A673 (cell line): ENCODE data around the gene TMPRSS6. TPM values are rescaled to one million over a fixed set of nuclear protein-coding genes. Genes with fewer than 3 reads are reported as not detected.

ENCODE experiments used
- BruUV-seq: library from RNA; stranded (reverse); fragments of 400-500 nt; replicated peaks from 2 replicates; lab custom pipeline; 2021; lab: Mats Ljungman, UMichigan
- CTCF ChIA-PET: fragments of 300-600 bp; sonication (Branson Sonifier 250); formaldehyde crosslinking; loops from one replicate; lab custom pipeline; 2022; ENCODE audit warnings: antibody characterized with exemption; lab: Charles Lee
- POLR2A ChIA-PET: fragments of 300-600 bp; sonication (Branson Sonifier 250); formaldehyde crosslinking; loops from one replicate; lab custom pipeline; 2022; ENCODE audit warnings: antibody characterized with exemption; ENCODE audit not compliant: low non-redundant PET; lab: Charles Lee
- DNase-seq: peaks from one replicate; pipeline ENCODE4 v3.0.0-alpha.2; 2015; ENCODE audit warnings: low spot score
- H3K27ac ChIP-seq: fragments of 200-600 bp; sonication (generic); 2 replicates; pipeline ENCODE4 v1.5.1; 2016; ENCODE audit warnings: mixed run types, low read depth, mild to moderate bottlenecking, mixed read lengths, antibody characterized with exemption, low read length; ENCODE audit not compliant: poor library complexity, severe bottlenecking
- H3K27me3 ChIP-seq: fragments of 200-600 bp; sonication (generic); replicated peaks from 2 replicates; pipeline ENCODE4 v1.6.1; 2017; ENCODE audit warnings: mixed run types, low read depth, mild to moderate bottlenecking, mixed read lengths, antibody characterized with exemption, low read length; ENCODE audit not compliant: insufficient read depth, poor library complexity
- H3K36me3 ChIP-seq: fragments of 200-600 bp; sonication (generic); 2 replicates; pipeline ENCODE4 v1.6.1; 2016; ENCODE audit warnings: mixed run types, mild to moderate bottlenecking, mixed read lengths, antibody characterized with exemption, low read length; ENCODE audit not compliant: insufficient read depth, poor library complexity, severe bottlenecking
- H3K4me1 ChIP-seq: fragments of 200-600 bp; sonication (generic); 2 replicates; pipeline ENCODE4 v1.6.1; 2017; ENCODE audit warnings: mixed run types, mild to moderate bottlenecking, mixed read lengths, antibody characterized with exemption, low read length; ENCODE audit not compliant: insufficient read depth, poor library complexity, severe bottlenecking
- H3K4me3 ChIP-seq: fragments of 200-600 bp; sonication (generic); 2 replicates; pipeline ENCODE4 v1.5.1; 2016; ENCODE audit warnings: low read depth, mixed run types, mild to moderate bottlenecking, mixed read lengths, low read length; ENCODE audit not compliant: poor library complexity, severe bottlenecking
- H3K9me3 ChIP-seq: fragments of 200-600 bp; sonication (generic); 2 replicates; pipeline ENCODE4 v1.6.1; 2016; ENCODE audit warnings: mixed run types, low read depth, mild to moderate bottlenecking, mixed read lengths, antibody characterized with exemption, low read length; ENCODE audit not compliant: poor library complexity, severe bottlenecking
- EZH2 ChIP-seq: fragments of 200-600 bp; sonication (generic); IDR thresholded peaks from 2 replicates; pipeline ENCODE4 v1.6.1; 2017; ENCODE audit warnings: borderline replicate concordance, low read depth, mild to moderate bottlenecking, mixed read lengths, antibody characterized with exemption, low read length; ENCODE audit not compliant: poor library complexity, severe bottlenecking
- intact Hi-C: fragments of 100-400 bp; cut with micrococcal nuclease; formaldehyde crosslinking; loops from one replicate; pipeline ENCODE4 v1.10.0; 2022; ENCODE audit not compliant: unreplicated experiment
- total RNA-seq: library from RNA; stranded (reverse); gene quantifications from 2 replicates; pipeline ENCODE4 v1.2.3, GENCODE V29; 2021
- TF ChIP-seq, protein P1 (sequence below): fragments of 300-800, 200-600 bp; sonication (generic); conservative IDR thresholded peaks from 2 replicates; pipeline ENCODE4 v1.5.1; 2017; ENCODE audit warnings: low read depth, mild to moderate bottlenecking, antibody characterized with exemption, low read length, moderate library complexity, mixed read lengths

Gene TMPRSS6
- total RNA-seq, 1 experiment from 2014 or later: not detected

DNA sequence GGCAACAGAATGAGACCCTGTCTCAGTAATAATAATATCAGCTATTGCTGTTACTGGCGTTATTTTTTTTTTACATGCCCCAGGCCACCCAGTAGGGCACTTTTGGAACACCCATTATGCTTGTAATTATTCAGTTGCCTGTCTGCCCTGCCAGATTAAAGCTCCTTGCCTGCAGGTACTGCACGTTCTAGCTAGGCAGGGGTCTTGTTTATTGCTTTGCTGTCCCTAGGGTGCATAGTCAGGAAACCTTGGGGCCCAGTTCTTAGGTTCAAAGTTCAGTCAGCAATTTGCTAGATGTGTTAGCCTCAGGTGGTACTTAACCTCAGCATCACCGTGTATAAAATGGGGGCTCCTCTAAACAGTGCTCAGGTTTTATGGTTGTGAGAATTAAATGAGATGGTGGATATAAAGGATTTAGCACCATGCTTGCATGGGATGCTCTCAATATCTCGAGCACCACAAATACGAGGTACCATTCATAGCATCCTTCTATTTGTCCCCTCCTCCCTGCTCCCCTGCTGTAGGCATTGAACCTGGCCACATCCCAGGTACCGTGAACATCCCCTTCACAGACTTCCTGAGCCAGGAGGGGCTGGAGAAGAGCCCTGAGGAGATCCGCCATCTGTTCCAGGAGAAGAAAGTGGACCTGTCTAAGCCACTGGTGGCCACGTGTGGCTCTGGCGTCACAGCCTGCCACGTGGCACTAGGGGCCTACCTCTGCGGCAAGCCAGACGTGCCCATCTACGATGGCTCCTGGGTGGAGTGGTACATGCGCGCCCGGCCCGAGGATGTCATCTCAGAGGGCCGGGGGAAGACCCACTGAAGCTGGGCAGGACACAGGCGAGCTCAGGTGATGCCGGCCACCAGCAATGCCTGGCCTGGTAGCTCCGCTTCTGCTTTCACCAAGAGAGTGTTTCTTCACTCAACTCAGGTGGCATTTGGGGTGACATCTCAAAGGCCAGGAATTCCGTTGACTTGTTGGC, 80.5 kb downstream of the TMPRSS6 start:
- H3K9me3 ChIP-seq: no peaks in the 10 kb centered on the region

GRCh38 chr22:37027556-37027955, 82.0 kb downstream of the TMPRSS6 start:
- TF ChIP-seq, protein P1, sequence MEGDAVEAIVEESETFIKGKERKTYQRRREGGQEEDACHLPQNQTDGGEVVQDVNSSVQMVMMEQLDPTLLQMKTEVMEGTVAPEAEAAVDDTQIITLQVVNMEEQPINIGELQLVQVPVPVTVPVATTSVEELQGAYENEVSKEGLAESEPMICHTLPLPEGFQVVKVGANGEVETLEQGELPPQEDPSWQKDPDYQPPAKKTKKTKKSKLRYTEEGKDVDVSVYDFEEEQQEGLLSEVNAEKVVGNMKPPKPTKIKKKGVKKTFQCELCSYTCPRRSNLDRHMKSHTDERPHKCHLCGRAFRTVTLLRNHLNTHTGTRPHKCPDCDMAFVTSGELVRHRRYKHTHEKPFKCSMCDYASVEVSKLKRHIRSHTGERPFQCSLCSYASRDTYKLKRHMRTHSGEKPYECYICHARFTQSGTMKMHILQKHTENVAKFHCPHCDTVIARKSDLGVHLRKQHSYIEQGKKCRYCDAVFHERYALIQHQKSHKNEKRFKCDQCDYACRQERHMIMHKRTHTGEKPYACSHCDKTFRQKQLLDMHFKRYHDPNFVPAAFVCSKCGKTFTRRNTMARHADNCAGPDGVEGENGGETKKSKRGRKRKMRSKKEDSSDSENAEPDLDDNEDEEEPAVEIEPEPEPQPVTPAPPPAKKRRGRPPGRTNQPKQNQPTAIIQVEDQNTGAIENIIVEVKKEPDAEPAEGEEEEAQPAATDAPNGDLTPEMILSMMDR: no peak
- no peak for TF ChIP-seq EZH2
- intact Hi-C loops: no loop called here
- H3K9me3 ChIP-seq: no peaks in the 10 kb centered on the region
- no TSS peak for BruUV-seq
- no peak for DNase-seq
- peaks cover 36% of the 10 kb centered on the region for H3K36me3 ChIP-seq
- CTCF ChIA-PET: no interaction called here
- no peaks in the 10 kb centered on the region for H3K27me3 ChIP-seq
- H3K27ac ChIP-seq: no peak overlapping the region
- H3K4me3 ChIP-seq: no peak overlapping the region
- POLR2A ChIA-PET: no interaction called here
- H3K4me1 ChIP-seq: peaks cover 3% of the 10 kb centered on the region

More for the DNA sequence above, 80.5 kb downstream of the TMPRSS6 start:
- no TSS peak for BruUV-seq
- DNase-seq: no peak
- Histone ChIP-seq H3K36me3 (peaks cover 36% of the 10 kb centered on the region), H3K4me3 (no peak overlapping the region), H3K4me1 (peaks cover 7% of the 10 kb centered on the region), H3K27ac (no peak overlapping the region), H3K27me3 (no peaks in the 10 kb centered on the region)
- no peak for TF ChIP-seq EZH2
- TF ChIP-seq, protein P1: no peak
- intact Hi-C loops: no loop called here
- CTCF ChIA-PET: interaction anchor here (0.6 kb wide), 1 partner anchor 17 kb away, joined by 4 read pairs; no protein-coding TSS in a partner anchor
- POLR2A ChIA-PET: no interaction called here

DNA sequence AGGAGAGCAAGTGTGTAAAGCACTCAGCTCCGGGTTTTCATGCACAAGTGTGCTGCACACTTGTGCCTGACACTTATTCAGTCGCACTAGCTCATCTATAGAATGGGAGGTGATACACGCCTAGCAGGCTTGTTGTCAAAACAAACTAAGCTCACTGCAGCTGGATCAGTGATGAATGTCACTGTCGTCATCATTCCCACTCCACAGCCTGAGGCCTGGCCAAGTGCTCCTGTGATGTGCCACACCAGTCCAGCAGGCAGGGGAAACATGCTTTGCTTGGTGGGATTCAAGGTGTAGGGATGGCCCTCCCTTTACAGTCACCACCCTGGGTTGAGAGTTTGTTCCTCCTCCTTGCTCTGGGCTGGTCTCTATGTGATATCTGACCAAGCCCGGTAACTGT, 83.2 kb downstream of the TMPRSS6 start:
- POLR2A ChIA-PET: interaction anchor here (0.6 kb wide), 1 partner anchor 107 kb away, joined by 6 read pairs; no protein-coding TSS in a partner anchor
- CTCF ChIA-PET: no interaction called here
- TF ChIP-seq EZH2: no peak

More for the DNA sequence above, 83.2 kb downstream of the TMPRSS6 start:
- no peaks in the 10 kb centered on the region for H3K27me3 ChIP-seq
- intact Hi-C loops: no loop called here
- H3K4me1 ChIP-seq: peaks cover 4% of the 10 kb centered on the region
- H3K9me3 ChIP-seq: no peaks in the 10 kb centered on the region
- H3K36me3 ChIP-seq: peaks cover 36% of the 10 kb centered on the region
- no peak for DNase-seq
- no TSS peak for BruUV-seq
- no peak overlapping the region for H3K27ac ChIP-seq
- H3K4me3 ChIP-seq: no peak overlapping the region
